HS-5 (cell line): ENCODE data around the gene KAT5.
"Not testable (repeated sequence)": the region's sequence is repeated elsewhere in the genome, so short reads cannot be mapped to it uniquely, and the experiment has no call there.

Source experiments
- DNase-seq: peaks from one replicate; pipeline ENCODE4 v3.0.0-alpha.2; 2012; ENCODE audit warnings: low read depth

The KAT5 gene

DNA sequence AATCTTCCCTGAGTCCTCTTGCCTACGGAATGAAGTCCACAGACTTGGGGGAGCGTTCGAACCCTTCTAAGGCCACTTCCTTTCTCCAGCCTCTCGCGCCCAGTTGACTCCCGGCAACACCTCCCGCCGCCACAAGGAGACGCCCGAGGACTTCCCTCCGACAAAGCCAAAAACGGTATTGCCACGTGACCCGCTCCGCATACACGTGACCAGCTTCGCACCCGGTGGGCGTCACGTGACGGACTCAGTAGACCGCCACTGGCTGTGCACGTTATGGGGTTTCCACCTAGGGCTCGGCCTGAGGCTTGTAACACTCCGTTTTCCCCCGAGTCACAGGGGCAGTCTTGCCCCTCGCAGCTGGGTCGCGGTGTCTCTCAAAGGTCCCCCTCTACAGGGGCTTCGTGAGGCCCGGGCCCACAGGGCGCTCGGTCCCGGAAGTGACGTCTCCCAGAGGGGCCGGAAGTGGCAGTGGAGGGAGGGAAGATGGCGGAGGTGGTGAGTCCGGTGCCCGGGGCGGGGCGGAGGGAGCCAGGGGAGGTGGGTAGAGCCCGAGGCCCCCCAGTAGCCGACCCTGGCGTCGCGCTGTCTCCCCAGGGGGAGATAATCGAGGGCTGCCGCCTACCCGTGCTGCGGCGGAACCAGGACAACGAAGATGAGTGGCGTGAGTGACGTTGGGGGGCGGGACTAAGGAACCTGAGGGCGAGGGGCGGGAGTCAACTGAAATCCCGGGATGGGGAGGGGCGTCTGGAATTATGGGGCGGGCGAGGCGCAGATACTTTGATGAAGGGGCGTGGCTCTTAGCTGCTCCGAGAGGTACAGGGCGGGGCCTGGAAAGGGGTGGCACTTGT, at the start of gene KAT5:
TSS of gene KAT5 (plus strand) at position 468 of the 848 bp plus-strand sequence. CDS start at position 484, 16 bp downstream.
- DNase-seq: peak; percentile 97

DNA sequence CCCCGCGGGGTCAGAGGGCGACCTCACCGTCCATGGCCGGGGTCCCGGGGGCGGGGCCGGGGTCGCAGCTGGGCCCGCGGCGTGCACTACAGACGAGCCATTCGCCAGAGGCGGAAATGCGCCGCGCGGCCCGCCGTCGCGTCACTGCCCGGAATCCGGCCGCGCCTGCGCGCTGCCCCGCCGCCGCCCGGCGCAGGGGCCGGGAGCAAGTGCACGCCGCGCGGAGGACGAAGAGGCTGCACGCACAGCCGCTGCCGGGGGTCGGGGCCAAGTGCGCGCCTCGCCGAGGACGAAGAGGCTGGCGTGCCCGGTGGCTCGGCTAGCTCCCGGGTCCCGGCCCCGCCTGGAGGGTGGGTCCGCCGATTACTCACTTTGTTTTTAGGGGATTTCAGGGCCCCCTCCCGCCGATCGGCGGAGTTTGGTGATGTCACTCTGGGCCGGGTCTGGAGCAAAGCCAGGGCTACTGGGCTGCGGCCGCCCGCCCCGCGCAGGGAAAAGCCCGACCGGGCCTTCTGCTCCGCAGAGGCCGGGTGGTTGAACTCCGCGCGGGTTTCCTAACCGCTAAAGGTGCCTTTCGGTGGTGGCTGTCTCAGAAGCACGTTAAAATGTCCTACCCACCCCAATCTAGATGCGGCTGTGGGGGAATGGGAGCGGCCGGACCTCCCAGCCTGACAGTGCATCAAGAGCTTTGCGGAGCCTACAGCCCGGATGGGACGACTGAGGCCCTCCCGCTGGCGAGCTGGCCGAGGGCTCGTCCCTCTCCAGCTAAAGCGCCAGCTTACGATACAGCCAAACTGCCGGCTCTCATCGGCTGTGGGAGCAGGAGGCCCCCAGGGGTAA, 49.0 kb upstream of the KAT5 start, which contains the start of gene RELA:
TSS of gene RELA (minus strand) at position 118 of the 840 bp plus-strand sequence. CDS start at position 34, 84 bp downstream.
- DNase-seq: peak; percentile 72

DNA sequence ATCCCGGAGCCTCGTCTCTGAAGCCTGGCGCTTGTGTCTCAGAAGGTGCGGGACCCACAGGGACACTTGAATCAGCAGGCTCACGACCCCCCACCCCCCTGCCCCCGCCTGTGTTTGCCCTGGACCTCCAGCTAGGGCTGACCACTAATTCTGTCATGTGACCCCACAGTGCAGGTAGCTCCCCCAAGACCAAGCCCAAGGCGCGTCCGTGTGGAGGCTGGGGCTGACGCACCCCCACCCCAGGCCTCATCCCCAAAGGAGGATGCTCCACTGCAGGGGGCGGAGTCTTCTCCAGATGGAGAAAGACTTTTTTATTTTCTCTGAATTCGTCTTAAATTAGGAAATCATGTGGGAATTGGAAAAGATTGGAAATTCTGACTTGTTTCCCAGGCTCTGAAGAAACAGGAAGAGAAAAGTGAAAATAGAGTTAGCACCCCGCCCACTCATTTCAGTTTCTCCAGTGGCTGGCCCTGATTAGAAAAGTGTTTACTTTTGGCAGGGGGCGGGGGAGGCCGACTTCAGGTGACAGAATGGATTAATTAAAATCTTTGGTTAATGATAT, 48.3 kb upstream of the KAT5 start:
- DNase-seq: no peak

DNA sequence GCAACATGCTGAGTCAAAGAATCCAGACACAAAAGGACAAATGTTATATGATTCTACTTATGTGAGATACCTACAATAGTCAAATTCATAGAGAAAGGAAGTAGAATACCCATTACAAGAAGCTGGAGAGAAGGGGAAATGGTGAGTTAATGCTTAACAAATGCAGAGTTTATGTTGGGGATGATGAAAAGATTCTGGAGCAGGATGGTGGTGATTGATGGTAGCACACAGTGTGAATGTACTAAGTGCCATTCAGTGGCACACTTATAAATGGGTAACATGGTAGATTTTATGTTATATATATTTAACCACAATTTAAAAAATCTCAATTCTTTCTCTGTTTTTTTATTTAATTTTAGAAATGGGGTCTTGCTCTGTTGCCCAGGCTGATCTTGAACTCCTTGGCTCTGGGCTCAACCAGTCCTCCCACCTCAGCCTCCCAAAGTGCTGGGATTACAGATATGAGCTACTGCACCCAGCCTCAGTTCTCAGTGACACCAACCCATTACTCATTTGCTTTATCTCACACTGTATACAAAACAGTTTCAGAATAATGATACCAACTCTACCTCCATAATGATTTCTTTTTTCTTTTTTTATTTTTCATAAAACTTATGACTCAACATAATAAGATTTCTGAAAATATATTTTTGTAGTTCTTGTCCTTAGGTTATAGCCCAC, 39.7 kb upstream of the KAT5 start:
- no peak for DNase-seq

DNA sequence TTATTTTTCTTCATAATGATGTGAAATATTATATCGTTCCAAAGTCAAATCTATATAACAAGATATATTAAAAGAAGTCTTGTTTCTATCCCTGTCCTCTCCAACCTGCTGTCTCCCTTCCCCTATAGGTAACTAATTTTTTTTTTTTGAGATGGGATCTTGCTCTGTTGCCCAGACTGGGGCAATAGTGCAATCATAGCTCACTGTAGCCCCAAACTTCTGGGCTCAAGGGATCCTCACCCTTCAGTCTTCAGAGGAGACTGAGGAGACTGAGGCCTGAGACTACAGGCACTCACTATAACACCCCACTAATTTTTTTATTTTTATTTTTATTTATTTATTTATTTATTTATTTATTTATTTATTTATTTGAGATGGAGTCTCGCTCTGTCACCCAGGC, 39.1 kb upstream of the KAT5 start:
- DNase-seq: no peak

DNA sequence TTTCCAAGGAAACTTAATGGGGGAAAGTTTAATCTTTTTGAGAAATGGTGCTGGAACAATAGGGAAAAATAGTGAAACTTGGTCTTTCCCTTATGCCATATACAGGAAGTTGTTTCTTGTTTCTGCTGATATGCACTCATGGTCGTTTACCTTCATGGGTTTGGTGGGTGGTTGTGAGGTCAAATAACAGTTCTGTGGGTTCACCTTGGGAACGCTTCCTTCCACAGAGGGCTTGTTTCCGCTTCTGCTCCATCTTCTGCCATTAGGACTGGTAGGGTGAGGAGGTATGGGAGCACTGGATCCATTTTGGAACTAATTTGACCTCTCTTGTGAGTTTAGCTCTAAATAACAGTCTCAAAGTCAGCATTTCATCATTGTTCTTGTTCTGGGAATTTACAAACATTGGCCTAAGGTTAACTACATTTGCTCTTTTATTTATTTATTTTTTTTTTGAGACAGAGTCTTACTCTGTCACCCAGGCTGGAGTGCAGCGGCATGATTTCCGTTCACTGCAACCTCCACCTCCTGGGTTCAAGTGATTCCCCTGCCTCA, 31.8 kb upstream of the KAT5 start:
- no peak for DNase-seq

DNA sequence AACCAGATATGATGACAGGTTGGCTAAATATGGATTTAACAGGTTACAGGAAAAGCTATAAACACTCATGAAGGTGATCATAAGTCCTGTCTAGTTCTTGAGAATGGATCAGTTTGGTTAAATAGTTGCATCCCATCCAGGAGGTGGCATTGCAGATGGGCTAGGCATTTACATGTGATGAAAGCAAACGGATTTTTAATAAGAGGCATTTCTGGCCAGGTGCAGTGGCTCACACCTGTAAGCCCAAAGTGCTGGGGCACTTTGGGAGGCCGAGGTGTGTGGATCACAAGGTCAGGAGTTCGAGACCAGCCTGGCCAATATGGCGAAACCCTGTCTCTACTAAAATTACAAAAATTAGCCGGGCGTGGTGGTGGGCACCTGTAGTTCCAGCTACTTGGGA, 28.6 kb upstream of the KAT5 start:
- DNase-seq: not testable (repeated sequence)

DNA sequence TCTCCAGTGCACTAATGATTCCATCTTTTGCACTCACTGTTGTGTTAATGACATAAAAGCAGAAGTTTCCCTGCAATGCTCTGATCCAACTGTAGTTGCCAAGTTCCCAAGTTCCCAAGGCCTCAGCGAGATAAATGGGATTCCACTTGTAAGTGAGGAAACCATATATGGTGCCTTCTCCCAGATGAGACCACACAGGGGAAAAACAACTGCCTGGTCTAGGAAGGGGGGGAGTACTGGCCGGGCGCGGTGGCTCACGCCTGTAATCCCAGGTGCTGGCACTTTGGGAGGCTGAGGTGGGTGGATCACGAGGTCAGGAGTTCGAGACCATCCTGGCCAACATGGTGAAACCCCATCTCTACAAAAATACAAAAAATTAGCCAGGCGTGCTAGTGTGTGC, 26.1 kb upstream of the KAT5 start:
- DNase-seq: no peak

DNA sequence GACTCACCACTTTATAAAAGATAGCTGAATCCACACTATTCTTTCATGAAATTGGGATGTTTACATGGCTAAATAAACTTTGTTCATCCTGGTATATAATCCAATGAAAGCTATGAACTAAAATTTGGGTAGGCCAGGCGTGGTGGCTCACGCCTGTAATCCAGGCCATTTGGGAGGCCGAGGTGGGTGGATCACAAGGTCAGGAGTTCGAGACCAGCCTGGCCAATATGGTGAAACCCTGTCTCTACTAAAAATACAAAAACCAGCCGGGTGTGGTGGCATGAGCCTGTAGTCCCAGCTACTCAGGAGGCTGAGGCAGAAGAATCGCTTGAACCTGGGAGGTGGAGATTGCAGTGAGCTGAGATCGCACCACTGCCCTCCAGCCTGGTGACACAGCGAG, 20.2 kb upstream of the KAT5 start:
- DNase-seq: not testable (repeated sequence)

DNA sequence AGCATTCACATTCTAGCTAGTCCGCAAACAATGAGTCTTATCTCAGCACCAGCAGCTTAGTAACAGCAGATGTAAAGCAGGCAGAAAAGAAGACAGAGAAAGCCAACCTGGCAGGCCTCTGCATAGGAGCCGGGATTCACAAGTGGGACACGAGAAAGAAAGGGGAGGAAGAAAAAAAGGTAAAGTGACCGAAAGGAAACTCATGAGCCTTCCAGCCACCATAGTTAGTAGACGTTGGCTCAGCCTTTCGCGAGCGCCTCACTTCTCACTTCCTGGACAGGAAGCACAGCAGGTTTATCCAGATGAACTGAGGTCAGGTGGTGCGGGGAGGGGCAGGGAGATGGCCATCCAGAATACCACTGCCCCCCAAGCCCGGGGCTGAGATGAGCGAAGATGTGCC, 19.7 kb upstream of the KAT5 start:
- DNase-seq: no peak

DNA sequence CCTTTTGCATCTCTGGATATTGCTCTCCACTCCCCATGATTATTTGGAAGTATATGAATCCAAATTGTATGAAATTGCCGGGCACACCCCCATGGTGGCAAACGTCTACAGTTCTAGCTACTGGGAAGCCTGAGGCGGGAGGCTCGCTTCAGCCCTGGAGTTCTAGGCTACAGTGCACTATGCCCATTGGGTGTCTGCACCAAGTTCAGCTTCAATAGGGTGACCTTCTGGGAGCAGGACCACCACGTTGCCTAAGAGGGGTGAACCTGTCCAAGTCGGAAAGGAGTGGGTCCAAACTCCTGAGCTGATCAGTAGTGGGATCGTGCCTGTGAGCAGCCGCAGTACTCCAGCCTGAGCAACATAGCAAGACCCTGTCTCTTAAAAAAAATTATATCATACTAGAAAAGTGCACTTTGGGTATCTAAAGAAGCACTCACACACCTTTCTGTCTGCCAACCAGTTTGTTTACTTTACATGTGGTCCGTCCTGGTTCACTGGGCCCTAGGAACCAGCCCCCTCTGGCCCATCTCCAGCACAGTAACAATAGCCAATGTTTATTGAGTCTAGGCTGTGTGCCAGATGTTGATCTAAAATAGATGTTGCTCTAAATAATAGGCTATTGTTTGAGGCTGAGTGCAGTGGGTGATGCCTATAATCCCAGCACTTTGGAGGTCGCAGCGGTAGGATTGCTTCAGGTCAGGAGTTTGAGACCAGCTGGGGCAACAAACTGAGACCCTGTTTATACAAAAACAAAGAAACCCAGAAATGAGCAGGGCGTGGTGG, 16.4 kb upstream of the KAT5 start:
- no peak for DNase-seq

DNA sequence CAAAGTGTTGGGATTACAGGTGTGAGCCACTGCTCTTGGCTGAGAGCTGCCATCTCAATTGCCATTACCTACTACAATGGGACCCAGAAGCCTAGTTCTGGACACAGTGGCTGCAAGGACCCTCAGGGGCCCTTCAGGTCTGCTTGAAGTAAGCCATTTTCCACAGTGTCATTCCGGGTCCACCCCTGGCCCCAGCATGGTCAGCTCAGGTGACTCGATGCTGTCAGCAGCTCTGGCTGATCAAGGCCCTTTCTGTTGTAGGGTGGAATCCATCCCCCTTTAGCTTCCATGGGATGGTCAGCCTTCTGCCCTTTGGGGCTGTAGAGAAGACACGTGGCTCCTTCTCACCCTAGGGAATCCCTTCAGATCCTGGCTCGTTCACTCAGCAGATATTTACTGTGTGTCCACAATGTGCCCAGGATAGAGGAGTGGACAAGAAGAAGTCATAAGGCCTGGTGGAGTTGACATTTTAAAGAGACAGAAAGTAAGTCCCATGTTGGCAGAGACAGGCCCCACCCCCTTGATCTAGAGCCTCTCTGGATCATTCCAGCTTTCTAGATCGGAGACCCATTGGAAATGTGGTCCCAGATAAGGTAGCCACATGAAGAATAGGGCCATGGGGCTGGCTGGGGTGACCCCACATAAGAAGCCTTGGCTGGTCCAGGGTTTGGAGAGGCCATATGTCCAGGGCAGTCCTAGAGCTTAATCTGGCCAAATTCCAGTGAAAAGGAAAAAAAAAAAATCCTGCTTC, 15.1 kb upstream of the KAT5 start:
- DNase-seq: no peak

DNA sequence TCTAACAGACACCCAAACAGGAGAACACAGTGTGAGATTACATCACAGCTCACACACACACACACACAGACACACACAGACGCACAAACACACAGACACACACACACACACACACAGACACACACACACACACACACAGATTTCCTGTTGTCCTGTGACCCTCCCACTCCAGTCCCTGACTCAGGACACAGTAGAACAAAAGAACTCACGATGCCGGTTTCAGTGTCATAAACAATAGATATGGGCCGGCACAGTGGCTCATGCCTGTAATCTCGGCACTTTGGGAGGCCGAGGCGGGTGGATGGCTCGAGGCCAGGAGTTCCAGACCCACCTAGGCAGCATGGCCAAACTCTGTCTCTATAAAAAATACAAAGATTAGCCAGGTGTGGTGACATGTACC, 13.8 kb upstream of the KAT5 start:
- DNase-seq: no peak

DNA sequence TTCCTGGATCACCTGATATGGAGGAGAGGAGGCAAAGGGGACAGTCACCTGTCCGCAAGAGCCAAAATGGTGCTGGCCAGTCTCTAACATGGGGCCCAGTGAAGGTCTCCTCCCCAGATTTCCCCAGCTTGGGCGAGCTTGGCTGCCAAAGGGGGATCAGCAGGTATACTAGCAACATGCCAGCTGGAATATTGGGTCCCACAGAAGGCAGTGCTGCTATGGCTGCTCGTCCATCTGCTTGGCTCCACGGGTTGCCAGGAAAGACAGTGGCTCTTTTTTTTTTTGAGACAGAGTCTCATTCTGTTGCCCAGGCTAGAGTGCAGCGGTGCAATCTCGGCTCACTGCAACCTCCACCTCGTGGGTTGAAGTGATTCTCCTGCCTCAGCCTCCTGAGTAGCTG, 12.7 kb upstream of the KAT5 start:
- no peak for DNase-seq

DNA sequence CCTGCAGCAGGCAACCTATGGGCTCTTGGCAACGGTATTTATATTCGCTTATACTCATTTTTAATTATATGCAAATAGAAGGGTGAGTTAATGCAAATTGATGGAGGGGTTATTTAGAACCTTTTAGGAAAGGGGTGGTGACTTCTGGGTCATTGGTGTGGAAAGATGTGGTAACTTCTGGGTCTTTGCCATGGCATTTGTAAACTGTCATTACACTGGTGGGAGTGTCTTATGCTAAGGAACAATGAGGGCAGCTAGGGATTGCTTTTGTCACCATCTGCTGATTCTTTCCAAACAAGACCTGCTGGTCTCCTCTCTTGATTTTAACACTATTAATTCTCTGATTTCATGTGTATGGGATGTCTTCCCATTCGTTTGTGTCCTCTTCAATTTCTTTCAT, 11.7 kb upstream of the KAT5 start:
- no peak for DNase-seq

DNA sequence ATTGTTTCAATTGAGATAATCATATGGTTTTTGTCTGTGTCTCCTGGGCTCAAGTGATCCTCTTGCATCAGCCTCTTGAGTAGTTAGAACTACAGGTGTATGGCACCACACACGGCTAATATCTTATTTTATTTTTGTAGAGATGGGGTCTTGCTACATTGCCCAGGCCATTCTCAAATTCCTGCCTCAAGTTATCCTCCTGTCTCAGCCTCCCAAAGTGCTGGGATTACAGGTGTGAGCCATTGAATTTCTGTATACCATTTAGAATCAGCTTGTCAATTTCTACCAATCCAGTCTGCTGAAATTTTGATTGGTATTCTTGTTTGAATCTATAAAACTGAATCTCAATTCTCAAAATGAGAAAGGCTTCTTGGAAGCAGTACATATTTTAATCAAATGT, 10.4 kb upstream of the KAT5 start:
- no peak for DNase-seq

DNA sequence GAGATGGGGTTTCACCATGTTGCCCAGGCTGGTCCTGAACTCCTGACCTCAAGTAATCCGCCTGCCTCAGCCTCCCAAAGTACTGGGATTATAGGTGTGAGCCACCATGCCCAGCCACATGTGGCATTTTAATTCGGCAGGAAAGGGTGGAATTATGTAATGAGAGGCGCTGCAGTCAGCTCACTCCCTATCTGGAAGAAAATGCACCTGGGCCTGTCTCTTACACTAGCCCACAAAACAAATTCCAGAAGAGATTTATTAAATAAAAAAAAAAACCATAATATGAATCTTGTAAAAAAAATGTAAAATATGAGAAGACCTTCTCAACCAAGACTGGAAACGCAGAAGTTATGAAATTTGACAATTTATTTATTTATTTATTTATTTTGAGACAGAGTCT, 8.2 kb upstream of the KAT5 start:
- no peak for DNase-seq

DNA sequence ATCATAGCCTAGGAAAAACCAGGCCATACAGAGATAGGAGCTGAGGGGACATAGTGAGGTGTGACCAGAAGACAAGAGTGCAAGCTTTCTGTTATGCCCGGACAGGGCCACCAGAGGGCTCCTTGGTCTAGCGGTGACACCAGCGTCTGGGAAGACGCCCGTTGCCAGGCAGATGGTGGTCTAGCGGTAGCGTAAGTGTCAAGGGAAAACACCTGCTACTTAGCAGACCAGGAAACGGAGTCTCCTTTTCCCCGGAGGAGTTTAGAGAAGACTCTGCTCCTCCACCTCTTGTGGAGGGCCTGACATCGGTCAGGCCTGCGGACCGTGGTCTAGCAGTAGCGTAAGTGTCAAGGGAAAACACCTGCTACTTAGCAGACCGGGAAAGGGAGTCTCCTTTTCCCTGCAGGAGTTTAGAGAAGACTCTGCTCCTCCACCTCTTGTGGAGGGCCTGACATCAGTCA, 5.7 kb upstream of the KAT5 start:
- not testable (repeated sequence) for DNase-seq

DNA sequence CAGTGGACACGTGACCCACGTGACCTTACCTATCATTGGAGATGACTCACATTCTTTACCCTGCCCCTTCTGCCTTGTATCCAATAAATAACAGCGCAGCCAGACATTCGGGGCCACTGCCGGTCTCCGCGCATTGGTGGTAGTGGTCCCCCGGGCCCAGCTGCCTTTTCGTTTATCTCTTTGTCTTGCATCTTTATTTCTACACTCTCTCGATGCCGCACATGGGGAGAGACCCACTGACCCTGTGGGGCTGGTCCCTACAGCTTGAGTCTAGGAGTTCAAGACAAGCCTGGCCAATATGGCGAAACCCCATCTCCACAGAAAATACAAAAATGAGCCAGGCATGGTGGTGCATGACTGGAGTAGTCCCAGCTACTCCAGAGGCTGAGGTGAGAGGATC, 5.0 kb upstream of the KAT5 start:
- DNase-seq: not testable (repeated sequence)

DNA sequence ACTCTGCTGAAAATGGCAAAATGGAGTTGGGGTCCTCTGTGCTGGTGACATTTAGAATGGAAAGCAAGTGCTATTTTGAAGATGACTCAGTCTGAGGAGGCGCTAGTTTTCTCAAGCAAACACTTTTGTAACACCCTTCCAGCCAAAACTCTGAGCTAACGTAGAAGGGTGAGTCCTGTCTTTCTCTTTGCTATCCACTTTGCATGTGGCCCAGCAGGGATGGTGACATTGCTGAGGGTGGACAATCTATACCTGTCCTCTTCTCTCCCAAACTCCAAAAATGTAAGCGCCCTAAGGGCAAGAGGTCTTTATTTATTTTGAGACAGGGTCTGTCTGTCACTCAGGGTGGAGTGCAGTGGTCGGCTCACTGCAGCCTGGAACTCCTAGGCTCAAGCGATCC, 3.6 kb upstream of the KAT5 start:
- no peak for DNase-seq
